ENCODE measurements around the gene SERPINB12. TPM values are rescaled to one million over a fixed set of nuclear protein-coding genes. Genes with fewer than 3 reads are reported as not detected.

SERPINB12 gene
- total and polyA plus RNA-seq, 7 donors: not detected

GRCh38 chr18:63592471-63592870 lies 50.3 kb downstream of the SERPINB12 start:
- no peak for TF ChIP-seq CTCF (IDR thresholded peaks at IDR 0.05)
- no peak overlapping the region for H3K27ac ChIP-seq
- DNase-seq (no peak), ATAC-seq (no peak)
- 29 to 52% (median 50%) methylated on average over 1 of the region's 1 CpG for WGBS, 3 donors
- H3K9me3 ChIP-seq: no peaks in the 10 kb centered on the region
- H3K4me1 ChIP-seq: no peaks in the 10 kb centered on the region
- no peaks in the 10 kb centered on the region for H3K27me3 ChIP-seq (ENCODE audit: insufficient read depth in 3 of 3, low read length in 2 of 3)
- H3K4me3 ChIP-seq: no peak overlapping the region
- intact Hi-C loops (cut with DNase I): no loop called here
- H3K36me3 ChIP-seq (ENCODE audit: insufficient read depth in 1 of 2, low read depth in 1 of 2): no peaks in the 10 kb centered on the region

- no peak for ATAC-seq
- Histone ChIP-seq H3K4me1 (no peaks in the 10 kb centered on the region), H3K27me3 (ENCODE audit: insufficient read depth in 3 of 3, low read length in 2 of 3) (no peaks in the 10 kb centered on the region), H3K36me3 (ENCODE audit: insufficient read depth in 1 of 2, low read depth in 1 of 2) (no peaks in the 10 kb centered on the region), H3K9me3 (no peaks in the 10 kb centered on the region), H3K4me3 (no peak overlapping the region), H3K27ac (no peak overlapping the region)
- intact Hi-C loops (cut with DNase I): no loop called here
- WGBS, 3 donors: 67 to 74% (median 72%) methylated on average over 14 of the region's 14 CpGs
- DNase-seq: no peak
- TF ChIP-seq CTCF (IDR thresholded peaks at IDR 0.05): no peak
These were observed 54.8 kb downstream of the SERPINB12 start for GRCh38 chr18:63596964-63597363.

- no peak overlapping the region for H3K4me3 ChIP-seq
- WGBS, 3 donors: 50 to 64% (median 59%) methylated on average over 1 of the region's 1 CpG
- ATAC-seq (no peak), DNase-seq (no peak)
- no peak for TF ChIP-seq CTCF (IDR thresholded peaks at IDR 0.05)
- intact Hi-C loops (cut with DNase I): no loop called here
- no peaks in the 10 kb centered on the region for H3K27me3 ChIP-seq (ENCODE audit: insufficient read depth in 3 of 3, low read length in 2 of 3)
- no peaks in the 10 kb centered on the region for H3K4me1 ChIP-seq
- H3K36me3 ChIP-seq (ENCODE audit: insufficient read depth in 1 of 2, low read depth in 1 of 2): no peaks in the 10 kb centered on the region
- H3K27ac ChIP-seq: no peak overlapping the region
- H3K9me3 ChIP-seq: no peaks in the 10 kb centered on the region
These were observed 61.2 kb downstream of the SERPINB12 start for GRCh38 chr18:63603355-63603754.

- WGBS, 3 donors: 0 to 1% (median 0%) methylated on average over 1 of the region's 1 CpG
- ATAC-seq: no peak
- DNase-seq: no peak
- H3K27me3 ChIP-seq (ENCODE audit: insufficient read depth in 3 of 3, low read length in 2 of 3): no peaks in the 10 kb centered on the region
- intact Hi-C loops (cut with DNase I): no loop called here
- H3K4me1 ChIP-seq: no peaks in the 10 kb centered on the region
- no peaks in the 10 kb centered on the region for H3K36me3 ChIP-seq (ENCODE audit: insufficient read depth in 1 of 2, low read depth in 1 of 2)
- no peaks in the 10 kb centered on the region for H3K9me3 ChIP-seq
- H3K27ac ChIP-seq: no peak overlapping the region
- no peak for TF ChIP-seq CTCF (IDR thresholded peaks at IDR 0.05)
- no peak overlapping the region for H3K4me3 ChIP-seq
These were observed 61.6 kb downstream of the SERPINB12 start for GRCh38 chr18:63603772-63604171.

GRCh38 chr18:63604791-63605567 lies 62.8 kb downstream of the SERPINB12 start:
- intact Hi-C loops (cut with DNase I): no loop called here
- Histone ChIP-seq H3K27me3 (ENCODE audit: insufficient read depth in 3 of 3, low read length in 2 of 3) (no peaks in the 10 kb centered on the region), H3K4me3 (no peak overlapping the region), H3K4me1 (no peaks in the 10 kb centered on the region), H3K9me3 (no peaks in the 10 kb centered on the region), H3K27ac (no peak overlapping the region), H3K36me3 (ENCODE audit: insufficient read depth in 1 of 2, low read depth in 1 of 2) (no peaks in the 10 kb centered on the region)
- ATAC-seq (no peak), DNase-seq (no peak)
- TF ChIP-seq CTCF (IDR thresholded peaks at IDR 0.05): no peak
- 59 to 66% (median 64%) methylated on average over 4 of the region's 4 CpGs for WGBS, 3 donors
